Right atrium auricular region (tissue), 2 donors: ENCODE results near the gene KRT5. TPM values are rescaled to one million over a fixed set of nuclear protein-coding genes. Genes with fewer than 3 reads are reported as not detected.
A peak's percentile ranks its signal among the peaks of the same experiment; 100 is the strongest.

ENCODE experiments used
- DNase-seq: peaks from one replicate; pipeline ENCODE4 v3.0.0-alpha.2; 2019; ENCODE audit warnings: low spot score
- H3K27ac ChIP-seq, 2 donors: fragments of 200-600 bp; sonication (generic); 1 replicate in 1 of 2; 2 replicates in 1 of 2; pipeline ENCODE4 v1.5.1; 2016 to 2019
- H3K27me3 ChIP-seq, 2 donors: fragments of 200-600 bp; sonication (generic); one replicate each; pipeline versions ENCODE4 v1.5.1 to v1.6.0; 2017 to 2019
- H3K36me3 ChIP-seq: fragments of 200-600 bp; sonication (generic); one replicate; pipeline ENCODE4 v1.5.1; 2016
- H3K4me1 ChIP-seq, 2 donors: fragments of 200-600 bp; sonication (generic); one replicate each; pipeline versions ENCODE4 v1.5.1 to v1.6.0; 2017 to 2019
- H3K4me3 ChIP-seq, 2 donors: fragments of 200-600 bp; sonication (generic); 1 replicate in 1 of 2; 2 replicates in 1 of 2; pipeline ENCODE4 v1.5.1; 2017 to 2019; ENCODE audit warnings: mild to moderate bottlenecking in 1 of 2, moderate library complexity in 1 of 2
- H3K9me3 ChIP-seq, 2 donors: fragments of 200-600 bp; sonication (generic); one replicate each; pipeline ENCODE4 v1.5.1; 2019
- total RNA-seq, 2 donors: library from RNA; depleted of rRNA; stranded (reverse); fragments of >200 nt; gene quantifications; one replicate each; pipeline ENCODE4 v1.1.0, GENCODE V29; 2016
- TF ChIP-seq, protein P1 (sequence below), 2 donors: fragments of 200-600 bp; sonication (generic); IDR thresholded peaks; one replicate each; pipeline ENCODE4 v1.5.1; 2019; ENCODE audit warnings: antibody characterized with exemption in 2 of 2

Gene KRT5
- total RNA-seq, 2 donors from 2014 or later = 1.4 to 12.1 TPM

DNA sequence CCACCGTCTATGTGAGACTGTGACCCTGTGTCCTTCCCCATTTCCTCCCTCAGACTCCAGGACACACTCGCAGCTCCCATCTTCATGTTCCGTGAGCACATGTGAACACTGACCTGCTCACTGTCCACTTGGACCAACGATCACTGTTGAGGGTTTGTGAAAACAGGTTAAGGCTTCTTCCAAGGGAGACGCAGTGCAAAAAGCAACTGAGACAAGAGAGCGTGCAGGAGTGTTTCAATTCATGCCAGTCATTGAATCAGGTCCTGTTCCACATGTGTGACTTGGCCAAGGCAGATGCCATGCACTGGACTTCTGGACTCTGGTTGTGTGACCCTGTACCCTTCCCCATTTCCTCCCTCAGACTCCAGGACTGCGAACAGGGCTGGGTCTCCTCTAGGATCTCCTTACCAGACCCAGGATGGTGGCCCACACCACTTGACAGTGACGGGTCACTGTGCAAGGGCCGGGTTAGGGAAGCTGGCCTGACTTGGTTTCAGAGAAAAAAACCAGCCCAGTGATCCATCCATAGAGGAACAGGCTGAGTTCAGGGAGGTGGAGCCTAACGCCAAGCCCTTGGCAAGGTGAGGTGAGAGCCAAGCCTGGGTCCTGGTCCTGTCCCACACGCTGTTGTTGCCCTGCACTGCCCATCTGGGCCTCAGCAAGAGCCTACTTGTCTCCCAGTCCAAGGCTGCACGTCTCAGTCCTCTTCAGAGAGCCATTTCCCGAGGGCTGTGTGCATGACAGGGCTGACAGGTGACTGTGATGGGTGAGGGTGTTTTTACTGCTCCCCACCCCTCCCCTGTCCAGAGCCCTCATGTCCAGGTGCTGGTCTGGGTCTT is 5.7 kb upstream of the KRT5 start:
- H3K9me3 ChIP-seq = no peaks in the 10 kb centered on the region
- H3K27me3 ChIP-seq = no peaks in the 10 kb centered on the region
- no peak overlapping the region for H3K27ac ChIP-seq
- DNase-seq = peak; percentile 9
- TF ChIP-seq, protein P1, sequence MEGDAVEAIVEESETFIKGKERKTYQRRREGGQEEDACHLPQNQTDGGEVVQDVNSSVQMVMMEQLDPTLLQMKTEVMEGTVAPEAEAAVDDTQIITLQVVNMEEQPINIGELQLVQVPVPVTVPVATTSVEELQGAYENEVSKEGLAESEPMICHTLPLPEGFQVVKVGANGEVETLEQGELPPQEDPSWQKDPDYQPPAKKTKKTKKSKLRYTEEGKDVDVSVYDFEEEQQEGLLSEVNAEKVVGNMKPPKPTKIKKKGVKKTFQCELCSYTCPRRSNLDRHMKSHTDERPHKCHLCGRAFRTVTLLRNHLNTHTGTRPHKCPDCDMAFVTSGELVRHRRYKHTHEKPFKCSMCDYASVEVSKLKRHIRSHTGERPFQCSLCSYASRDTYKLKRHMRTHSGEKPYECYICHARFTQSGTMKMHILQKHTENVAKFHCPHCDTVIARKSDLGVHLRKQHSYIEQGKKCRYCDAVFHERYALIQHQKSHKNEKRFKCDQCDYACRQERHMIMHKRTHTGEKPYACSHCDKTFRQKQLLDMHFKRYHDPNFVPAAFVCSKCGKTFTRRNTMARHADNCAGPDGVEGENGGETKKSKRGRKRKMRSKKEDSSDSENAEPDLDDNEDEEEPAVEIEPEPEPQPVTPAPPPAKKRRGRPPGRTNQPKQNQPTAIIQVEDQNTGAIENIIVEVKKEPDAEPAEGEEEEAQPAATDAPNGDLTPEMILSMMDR (IDR thresholded peaks at IDR 0.05) = no peak
- H3K4me1 ChIP-seq = no peaks in the 10 kb centered on the region
- H3K36me3 ChIP-seq = no peaks in the 10 kb centered on the region
- H3K4me3 ChIP-seq = no peak overlapping the region

DNA sequence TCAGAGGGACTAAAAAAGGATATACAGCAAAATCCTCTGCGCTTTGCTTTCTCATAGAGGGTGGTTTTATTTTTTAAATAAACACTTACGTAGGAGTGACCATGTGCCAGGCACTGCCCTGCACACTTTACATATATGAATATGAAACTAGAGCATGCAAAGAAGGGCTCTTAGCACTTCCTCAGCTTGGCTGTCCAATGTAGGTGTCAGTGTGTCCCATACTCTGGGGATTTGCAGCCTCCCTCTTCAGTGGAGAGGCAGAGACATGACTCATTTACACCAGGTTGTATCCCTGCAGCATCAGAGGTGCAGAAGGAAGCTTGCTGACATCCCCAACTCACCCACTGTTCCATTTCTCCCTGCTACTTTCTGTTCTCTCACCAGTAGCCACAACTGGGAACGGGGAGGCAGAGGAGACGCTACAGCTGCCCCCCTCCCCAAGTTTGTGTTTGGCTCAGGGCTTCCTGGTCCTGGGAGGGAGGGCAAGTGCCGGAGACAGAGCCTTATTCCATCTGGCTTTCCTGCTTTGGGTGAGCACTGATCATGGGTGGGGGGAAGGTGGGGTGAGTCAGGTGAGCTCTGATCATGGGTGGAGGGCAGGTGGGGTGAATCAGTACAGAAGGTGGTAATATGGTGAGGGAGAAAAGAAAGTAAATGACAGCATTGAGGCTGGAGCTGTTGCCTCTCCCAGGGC is 4.9 kb upstream of the KRT5 start:
- Histone ChIP-seq H3K4me1 (no peaks in the 10 kb centered on the region), H3K27me3 (no peaks in the 10 kb centered on the region), H3K9me3 (no peaks in the 10 kb centered on the region), H3K4me3 (no peak overlapping the region), H3K27ac (no peak overlapping the region), H3K36me3 (no peaks in the 10 kb centered on the region)
- peak; percentile 1 for DNase-seq
- TF ChIP-seq, protein P1 (IDR thresholded peaks at IDR 0.05) = no peak

DNA sequence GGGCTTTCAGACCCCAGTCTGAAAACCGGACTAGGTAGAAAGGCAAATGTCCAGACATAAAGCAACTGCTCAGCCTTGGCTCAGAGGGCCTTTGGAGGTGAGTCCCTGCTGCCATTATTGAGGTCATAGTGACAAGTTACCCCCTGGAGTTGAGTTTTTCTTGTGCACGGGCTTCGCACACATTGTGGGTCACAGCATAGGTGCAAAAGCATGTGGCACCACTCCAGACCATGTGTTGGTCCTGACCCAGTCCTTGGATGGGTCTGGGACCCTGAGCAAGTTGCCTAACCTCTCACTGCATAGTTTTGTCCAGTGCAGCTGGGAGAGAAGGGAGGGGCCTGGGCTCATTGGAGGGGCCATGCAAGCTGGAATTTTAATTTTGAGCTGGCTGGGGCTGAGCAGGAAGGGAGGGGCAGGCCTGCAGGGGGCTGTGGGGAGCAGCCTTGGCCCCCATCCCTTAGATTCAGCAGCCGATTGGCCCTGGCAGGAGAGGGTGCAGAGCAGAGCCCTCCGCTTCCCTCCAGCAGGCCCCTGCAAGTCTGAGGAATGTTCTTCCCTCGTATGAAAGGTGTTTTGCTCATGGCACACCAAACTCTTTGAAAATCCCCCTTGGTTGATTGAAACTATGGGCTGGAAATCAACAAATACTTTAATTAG is 4.2 kb upstream of the KRT5 start:
- Histone ChIP-seq H3K4me3 (no peak overlapping the region), H3K4me1 (no peaks in the 10 kb centered on the region), H3K27ac (no peak overlapping the region), H3K36me3 (no peaks in the 10 kb centered on the region), H3K27me3 (no peaks in the 10 kb centered on the region), H3K9me3 (no peaks in the 10 kb centered on the region)
- TF ChIP-seq, protein P1 (IDR thresholded peaks at IDR 0.05) = no peak
- peak; percentile 46 for DNase-seq

DNA sequence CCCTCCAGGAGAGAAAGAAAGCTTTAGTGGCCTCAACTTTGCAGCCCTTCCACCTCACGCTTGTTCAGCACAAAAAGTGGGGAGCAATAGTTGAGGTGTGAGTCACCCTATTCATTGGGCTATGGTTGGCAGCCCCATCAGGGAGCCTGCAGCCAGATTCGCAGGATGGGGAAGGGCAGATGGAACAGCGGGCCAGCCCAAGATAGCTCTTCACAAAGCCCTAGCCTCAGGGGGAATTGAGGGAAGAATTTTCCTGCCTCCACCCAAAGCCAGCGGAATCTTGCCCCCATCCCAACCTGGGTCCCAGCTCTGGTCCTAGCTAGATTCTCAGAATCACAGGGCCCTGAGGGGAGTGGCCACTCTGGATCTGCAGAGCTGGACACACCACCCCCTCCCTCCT is 3.6 kb upstream of the KRT5 start:
- H3K27ac ChIP-seq = no peak overlapping the region
- H3K36me3 ChIP-seq = no peaks in the 10 kb centered on the region
- H3K9me3 ChIP-seq = no peaks in the 10 kb centered on the region
- no peaks in the 10 kb centered on the region for H3K27me3 ChIP-seq
- TF ChIP-seq, protein P1 (IDR thresholded peaks at IDR 0.05) = no peak
- H3K4me3 ChIP-seq = no peak overlapping the region
- peak; percentile 30 for DNase-seq
- no peaks in the 10 kb centered on the region for H3K4me1 ChIP-seq

DNA sequence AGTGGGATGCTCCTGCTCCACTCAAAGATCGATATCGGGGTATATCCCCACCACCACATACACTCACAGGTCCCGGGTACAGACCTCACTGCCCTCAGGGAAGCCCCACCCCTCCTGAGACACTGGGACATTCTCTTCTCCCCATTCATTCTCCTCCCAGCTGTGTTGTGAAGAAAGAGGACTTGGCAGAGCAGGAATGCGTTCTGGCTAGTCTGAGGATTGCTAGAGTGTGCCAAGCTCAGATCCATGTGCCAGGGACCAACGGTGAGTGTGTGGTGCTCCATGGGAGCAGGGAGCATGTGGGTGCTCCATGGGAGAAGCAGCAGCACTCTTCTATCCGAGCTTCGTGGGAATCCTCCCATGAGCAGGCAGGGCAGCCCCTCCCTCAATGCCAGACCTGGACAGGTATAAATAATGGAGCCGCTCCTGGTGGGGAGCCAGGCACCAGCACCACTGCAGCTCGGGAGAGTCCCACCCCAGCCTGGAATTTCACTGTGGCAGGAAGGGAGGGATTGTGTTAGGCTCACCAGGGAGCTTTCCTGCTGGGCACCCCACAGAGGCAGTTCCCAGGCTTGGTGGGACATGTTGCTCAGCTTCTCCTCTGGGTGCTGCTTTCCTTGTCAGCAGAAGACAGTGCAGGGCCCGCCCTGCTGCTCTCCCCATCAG is 2.3 kb upstream of the KRT5 start:
- DNase-seq = peak; percentile 48
- TF ChIP-seq, protein P1 (IDR thresholded peaks at IDR 0.05) = no peak

More for the DNA sequence above, 2.3 kb upstream of the KRT5 start:
- Histone ChIP-seq H3K36me3 (no peaks in the 10 kb centered on the region), H3K27me3 (no peaks in the 10 kb centered on the region), H3K9me3 (no peaks in the 10 kb centered on the region), H3K27ac (no peak overlapping the region), H3K4me1 (no peaks in the 10 kb centered on the region), H3K4me3 (no peak overlapping the region)
